Measurements from ENCODE around the gene RCOR3. TPM values are rescaled to one million over a fixed set of nuclear protein-coding genes. Genes with fewer than 3 reads are reported as not detected.

RCOR3 gene
- total RNA-seq, 1 donor from 2014 or later: 44.8 TPM

- no peaks in the 10 kb centered on the region for H3K4me1 ChIP-seq
- H3F3A ChIP-seq (ENCODE audit: low read depth): no peaks in the 10 kb centered on the region
- Mint-ChIP-seq H3K36me3 (peaks cover 19% of the 10 kb centered on the region), H3K9me3 (no peaks in the 10 kb centered on the region), H3K4me1 (peaks cover 7% of the 10 kb centered on the region), H3K27me3 (ENCODE audit: insufficient read depth, low read depth) (no peaks in the 10 kb centered on the region), H3K4me3 (no peak overlapping the region), H3K27ac (no peak overlapping the region)
- H3K4me2 ChIP-seq: no peak overlapping the region
- H3K79me2 ChIP-seq (ENCODE audit: low read depth): no peaks in the 10 kb centered on the region
- H3K27ac ChIP-seq: no peak overlapping the region
- H3K9ac ChIP-seq: no peak overlapping the region
- peaks cover 4% of the 10 kb centered on the region for H3K36me3 ChIP-seq
- H3K9me3 ChIP-seq (ENCODE audit: low read depth): no peaks in the 10 kb centered on the region
- TF ChIP-seq CTCF (IDR thresholded peaks at IDR 0.05): no peak
- no peak for TF ChIP-seq EZH2phosphoT487 (IDR thresholded peaks at IDR 0.05)
- TF ChIP-seq EZH2 (IDR thresholded peaks at IDR 0.05): no peak
- H3K4me3 ChIP-seq: no peak overlapping the region
- no peak overlapping the region for H2AFZ ChIP-seq (replicated peaks)
- no peaks in the 10 kb centered on the region for H4K20me1 ChIP-seq (ENCODE audit: low read depth)
- DNase-seq (ENCODE audit: low spot score): no peak
- no peaks in the 10 kb centered on the region for H3K27me3 ChIP-seq
Observed at GRCh38 chr1:211305044-211305443, 45.9 kb downstream of the RCOR3 start.

- no peak overlapping the region for H3K4me2 ChIP-seq
- Mint-ChIP-seq H3K9me3 (no peaks in the 10 kb centered on the region), H3K4me3 (no peak overlapping the region)
Observed at GRCh38 chr1:211309617-211310016, 50.5 kb downstream of the RCOR3 start.

DNA sequence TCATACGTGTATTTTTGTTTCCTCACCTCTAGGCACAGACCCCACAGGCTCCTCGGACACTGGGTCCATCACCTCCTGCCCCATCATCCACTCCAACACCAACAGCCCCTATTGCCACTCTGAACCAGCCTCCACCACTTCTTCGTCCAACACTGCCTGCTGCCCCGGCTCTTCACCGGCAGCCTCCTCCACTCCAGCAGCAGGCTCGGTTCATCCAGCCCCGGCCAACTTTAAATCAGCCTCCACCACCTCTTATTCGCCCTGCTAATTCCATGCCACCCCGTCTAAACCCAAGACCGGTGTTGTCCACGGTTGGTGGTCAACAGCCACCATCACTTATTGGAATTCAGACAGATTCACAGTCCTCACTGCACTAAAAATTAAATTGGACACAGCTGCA, 54.2 kb downstream of the RCOR3 start:
- H3K9me3 Mint-ChIP-seq: no peaks in the 10 kb centered on the region
- no peaks in the 10 kb centered on the region for H3K4me1 Mint-ChIP-seq

More at GRCh38 chr1:211309617-211310016, 50.5 kb downstream of the RCOR3 start:
- H3K27me3 Mint-ChIP-seq (ENCODE audit: insufficient read depth, low read depth): no peaks in the 10 kb centered on the region
- H3F3A ChIP-seq (ENCODE audit: low read depth): no peaks in the 10 kb centered on the region
- peak overlapping the region; percentile 38 for H3K27ac ChIP-seq
- H3K36me3 Mint-ChIP-seq: peaks cover 12% of the 10 kb centered on the region
- peaks cover 2% of the 10 kb centered on the region for H4K20me1 ChIP-seq (ENCODE audit: low read depth)
- H3K9ac ChIP-seq: no peak overlapping the region
- no peak overlapping the region for H3K4me3 ChIP-seq
- no peaks in the 10 kb centered on the region for H3K4me1 ChIP-seq
- no peaks in the 10 kb centered on the region for H3K79me2 ChIP-seq (ENCODE audit: low read depth)
- no peaks in the 10 kb centered on the region for H3K27me3 ChIP-seq
- H2AFZ ChIP-seq (replicated peaks): no peak overlapping the region
- TF ChIP-seq CTCF (IDR thresholded peaks at IDR 0.05) (no peak), EZH2 (IDR thresholded peaks at IDR 0.05) (no peak), EZH2phosphoT487 (IDR thresholded peaks at IDR 0.05) (no peak)
- peaks cover 14% of the 10 kb centered on the region for H3K36me3 ChIP-seq
- DNase-seq (ENCODE audit: low spot score): no peak
- H3K27ac Mint-ChIP-seq: no peak overlapping the region
- peaks cover 5% of the 10 kb centered on the region for H3K4me1 Mint-ChIP-seq
- H3K9me3 ChIP-seq (ENCODE audit: low read depth): no peaks in the 10 kb centered on the region

More for the DNA sequence above, 54.2 kb downstream of the RCOR3 start:
- peaks cover 18% of the 10 kb centered on the region for H3K36me3 ChIP-seq
- Mint-ChIP-seq H3K36me3 (peaks cover 15% of the 10 kb centered on the region), H3K4me3 (no peak overlapping the region), H3K27ac (no peak overlapping the region), H3K27me3 (ENCODE audit: insufficient read depth, low read depth) (no peaks in the 10 kb centered on the region)
- no peak overlapping the region for H3K4me3 ChIP-seq
- H3K27me3 ChIP-seq: no peaks in the 10 kb centered on the region
- no peaks in the 10 kb centered on the region for H3K9me3 ChIP-seq (ENCODE audit: low read depth)
- DNase-seq (ENCODE audit: low spot score): no peak
- TF ChIP-seq CTCF (IDR thresholded peaks at IDR 0.05) (no peak), EZH2phosphoT487 (IDR thresholded peaks at IDR 0.05) (no peak), EZH2 (IDR thresholded peaks at IDR 0.05) (no peak)
- H3K79me2 ChIP-seq (ENCODE audit: low read depth): no peaks in the 10 kb centered on the region
- no peak overlapping the region for H2AFZ ChIP-seq (replicated peaks)
- no peaks in the 10 kb centered on the region for H3K4me1 ChIP-seq
- no peak overlapping the region for H3K27ac ChIP-seq
- peaks cover 2% of the 10 kb centered on the region for H4K20me1 ChIP-seq (ENCODE audit: low read depth)
- H3K9ac ChIP-seq: no peak overlapping the region
- no peak overlapping the region for H3K4me2 ChIP-seq
- H3F3A ChIP-seq (ENCODE audit: low read depth): peaks cover 8% of the 10 kb centered on the region
